GM19452 (cell line): ENCODE data around the gene SMURF2.
A peak's percentile ranks its signal among the peaks of the same experiment; 100 is the strongest.

Source experiments
- ATAC-seq: cut with Tn5 transposase; IDR thresholded peaks from one replicate; pipeline ENCODE4 v1.9.1; 2021; ENCODE audit not compliant: unreplicated experiment

Gene SMURF2

GRCh38 chr17:64505340-64506200, 156.5 kb downstream of the SMURF2 start:
- peak; percentile 0 for ATAC-seq

GRCh38 chr17:64504769-64505339, 157.3 kb downstream of the SMURF2 start:
- no peak for ATAC-seq

GRCh38 chr17:64503821-64504768, 158.0 kb downstream of the SMURF2 start:
- ATAC-seq, result no peak

DNA sequence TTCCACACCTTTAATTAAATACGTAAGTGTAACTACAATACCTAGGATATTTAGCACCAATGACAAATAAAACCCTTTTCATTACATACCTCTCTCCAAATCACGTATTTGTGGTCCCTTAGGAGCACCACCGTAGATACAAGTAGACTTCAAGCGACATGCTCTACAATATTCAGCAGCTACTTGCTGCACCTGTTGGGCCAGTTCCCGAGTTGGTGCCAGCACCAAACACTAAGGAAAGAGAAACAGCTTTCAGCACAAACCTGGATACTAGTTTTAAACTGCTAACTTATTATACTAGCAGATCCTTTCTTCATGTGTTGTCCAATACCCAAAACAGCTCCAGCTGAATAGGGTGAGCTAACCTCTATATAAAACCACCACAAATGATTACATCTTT, 158.8 kb downstream of the SMURF2 start:
- no peak for ATAC-seq

- ATAC-seq, result no peak
Observed at GRCh38 chr17:64502809-64503208, 159.3 kb downstream of the SMURF2 start.

DNA sequence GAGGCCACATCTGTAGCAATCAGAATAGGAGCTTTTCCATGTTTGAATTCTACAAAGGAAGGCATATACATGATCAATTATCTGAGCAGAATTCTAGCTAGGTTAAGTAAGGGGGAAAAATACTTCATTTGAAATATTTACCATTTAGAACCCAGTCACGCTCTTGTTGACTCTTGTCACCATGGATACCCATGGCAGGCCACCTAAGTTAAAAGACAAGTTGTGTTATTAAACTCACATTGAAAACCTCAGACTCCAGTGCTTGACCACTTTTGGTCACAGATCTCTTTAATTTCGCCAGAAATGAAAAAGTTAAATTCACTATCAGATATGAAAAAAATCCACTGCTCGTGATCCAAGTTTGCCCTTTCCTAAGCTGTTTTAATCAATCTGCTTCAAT, 160.1 kb downstream of the SMURF2 start:
- ATAC-seq, result no peak

- ATAC-seq, result no peak
Observed at GRCh38 chr17:64500862-64501765, 161.0 kb downstream of the SMURF2 start.

GRCh38 chr17:64500487-64500859, 161.6 kb downstream of the SMURF2 start:
- ATAC-seq, result no peak

DNA sequence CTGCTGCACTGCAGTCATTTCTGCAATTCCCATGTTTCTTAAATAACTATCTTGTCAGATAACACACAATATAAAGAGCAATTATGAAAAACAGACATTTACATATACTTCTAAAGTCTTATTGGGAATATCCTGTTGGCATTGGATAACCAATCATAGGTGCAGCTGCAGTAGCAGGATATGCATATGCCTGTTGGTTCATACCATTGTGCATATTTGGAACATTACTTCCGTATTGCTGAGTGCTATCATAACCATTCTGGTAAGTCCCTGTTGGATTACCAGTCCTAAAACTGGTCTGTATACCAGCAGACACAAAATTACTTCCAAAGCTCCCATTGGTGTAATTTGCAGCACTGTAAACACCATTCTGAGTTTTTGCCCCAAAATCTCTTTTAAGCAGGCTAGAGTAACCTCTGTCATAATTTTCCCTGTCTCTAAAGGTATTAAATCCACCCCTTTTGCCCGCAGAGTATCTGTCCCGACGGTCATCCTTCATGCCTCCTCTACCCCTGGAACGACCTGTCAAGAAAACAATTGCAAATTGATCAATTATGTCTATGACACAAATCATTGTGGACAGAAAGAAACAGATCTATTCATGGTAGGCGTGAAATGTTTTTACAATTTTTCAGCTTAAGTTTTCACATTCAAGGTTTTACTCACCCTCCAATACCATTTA, 162.2 kb downstream of the SMURF2 start:
- ATAC-seq, result no peak

DNA sequence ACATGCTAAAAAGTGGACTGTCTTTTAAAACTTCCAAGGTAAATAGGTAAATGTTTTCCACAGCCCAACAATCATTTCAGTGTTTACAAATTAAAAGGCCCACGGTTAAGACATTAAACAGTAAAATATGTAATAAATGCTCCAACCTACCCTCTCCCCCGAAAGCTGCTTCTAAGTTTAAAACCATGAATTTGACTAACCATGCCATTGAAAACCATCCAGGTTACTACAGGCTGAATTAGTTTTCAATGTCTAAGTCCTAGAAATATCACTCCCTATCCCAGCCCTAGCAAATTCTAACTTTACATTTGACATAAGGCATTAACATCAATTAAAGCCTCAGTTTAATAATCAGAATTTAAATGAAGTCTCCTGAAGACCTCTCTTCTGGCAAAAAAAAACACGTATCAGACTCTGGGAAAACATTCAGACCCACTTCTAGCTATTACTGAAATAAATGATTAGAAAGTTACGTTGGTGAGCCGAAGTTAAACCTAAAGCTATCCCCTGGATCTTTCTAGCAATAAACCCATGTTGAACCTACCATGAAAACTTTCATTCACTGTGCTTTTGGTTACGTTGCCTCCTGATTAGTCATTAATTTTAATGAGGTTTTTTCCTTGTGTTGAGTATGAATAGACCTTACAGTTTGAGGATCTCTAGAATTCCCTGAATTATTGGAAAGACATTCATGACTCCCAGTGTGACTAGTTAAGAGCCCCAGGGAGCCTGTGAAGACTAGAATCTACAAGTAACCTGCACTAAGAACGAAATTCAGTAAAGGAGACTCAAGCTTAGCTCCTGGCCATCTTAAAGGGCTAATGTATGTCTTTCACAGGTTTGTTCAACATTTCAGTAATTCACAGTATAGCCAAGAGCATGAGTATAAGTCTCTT, 163.6 kb downstream of the SMURF2 start:
- no peak for ATAC-seq

- no peak for ATAC-seq
Observed at GRCh38 chr17:64497565-64498035, 164.5 kb downstream of the SMURF2 start.

DNA sequence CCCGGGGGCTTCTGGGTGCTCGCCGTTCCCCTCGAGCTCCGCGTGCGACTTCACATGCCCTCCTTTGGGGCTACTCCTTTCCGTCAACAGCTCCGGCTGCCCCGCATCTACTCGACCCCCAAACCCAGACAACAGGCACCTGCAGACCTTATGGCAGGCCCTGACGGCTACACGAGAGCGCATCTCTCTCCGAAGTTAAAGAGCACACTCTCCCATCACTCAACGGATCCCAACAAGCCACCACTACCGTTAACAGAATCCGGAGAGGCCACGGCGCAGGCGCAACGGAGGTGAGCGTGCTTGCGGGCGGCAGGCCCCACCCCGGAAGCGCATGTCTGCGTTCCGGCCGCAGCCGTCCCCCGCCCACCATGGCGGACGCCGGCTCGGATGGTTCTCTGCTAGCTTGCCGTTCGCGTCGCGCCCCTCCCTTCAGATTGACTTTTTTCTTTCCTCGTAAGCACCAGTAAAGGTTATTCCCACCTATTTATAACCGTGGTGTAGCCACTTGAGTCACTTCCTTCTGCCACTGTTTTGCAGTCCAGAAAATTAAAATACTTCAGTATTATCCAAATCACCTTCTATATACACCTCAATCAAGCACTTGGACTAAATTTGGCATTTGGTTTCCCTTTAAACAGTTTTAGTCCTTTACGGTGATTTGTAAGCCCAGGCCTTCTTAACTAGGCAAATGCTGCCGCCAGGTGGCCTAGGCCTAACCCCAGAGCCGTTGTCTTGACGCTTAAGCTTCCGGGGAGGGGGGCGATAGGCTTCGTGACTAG, 165.1 kb downstream of the SMURF2 start, which contains the start of gene POLG2:
Gene POLG2, minus strand, starts transcription at position 269 of the 779 bp plus-strand sequence. Its CDS starts 86 bp downstream, at position 183.
- ATAC-seq, result peak; percentile 84

- ATAC-seq, result no peak
Observed at GRCh38 chr17:64496348-64496785, 165.7 kb downstream of the SMURF2 start.
